Uterus (tissue), 4 donors: ENCODE data around the gene CDC42EP2. TPM values are rescaled to one million over a fixed set of nuclear protein-coding genes. Genes with fewer than 3 reads are reported as not detected.
A peak's percentile ranks its signal among the peaks of the same experiment; 100 is the strongest.

Experiments used
- DNase-seq, 2 donors: peaks; one replicate each; pipeline ENCODE4 v3.0.0-alpha.2; 2019 to 2020
- H3K27ac ChIP-seq, 2 donors: fragments of 200-600 bp; sonication (generic); 1 replicate in 1 of 2; 2 replicates in 1 of 2; pipeline ENCODE4 v1.5.1; 2016 to 2018
- H3K27me3 ChIP-seq, 2 donors: fragments of 200-600 bp; sonication (generic); one replicate each; pipeline ENCODE4 v1.5.1; 2018 to 2019; ENCODE audit warnings: control low read depth in 1 of 2
- H3K36me3 ChIP-seq, 2 donors: fragments of 200-600 bp; sonication (generic); one replicate each; pipeline ENCODE4 v1.5.1; 2019; ENCODE audit warnings: control low read depth in 1 of 2
- H3K4me1 ChIP-seq, 2 donors: fragments of 200-600 bp; sonication (generic); one replicate each; pipeline ENCODE4 v1.5.1; 2018 to 2019; ENCODE audit warnings: control low read depth in 1 of 2
- H3K4me3 ChIP-seq, 2 donors: fragments of 200-600 bp; sonication (generic); 1 replicate in 1 of 2; 2 replicates in 1 of 2; pipeline ENCODE4 v1.5.1; 2018 to 2019; ENCODE audit warnings: mild to moderate bottlenecking in 1 of 2
- H3K9me3 ChIP-seq, 2 donors: fragments of 200-600 bp; sonication (generic); one replicate each; pipeline ENCODE4 v1.5.1; 2019; ENCODE audit warnings: control low read depth in 1 of 2
- POLR2A ChIP-seq, 2 donors: fragments of 450-650 bp; IDR thresholded peaks; one replicate each; pipeline ENCODE4 v1.6.1; 2016; ENCODE audit warnings: antibody characterized with exemption in 2 of 2, mild to moderate bottlenecking in 1 of 2, moderate library complexity in 1 of 2
- intact Hi-C: fragments of 100-400 bp; cut with DNase I; formaldehyde crosslinking; loops from one replicate; pipeline ENCODE4 v1.15.1; 2023; ENCODE audit warnings: low total_unique reads
- total RNA-seq, 4 donors: library from RNA; depleted of rRNA in 3 of 4; stranded (reverse); fragments of >200 nt in 3 of 4; gene quantifications; one replicate each; pipeline versions ENCODE4 v1.1.0 to v1.2.4, GENCODE V29; 2014 to 2023
- TF ChIP-seq, protein P1 (sequence below), 4 experiments: fragments of 200-600 bp in 2 of 4; fragments of 450-650 bp in 2 of 4; sonication (generic) in 2 of 4; IDR thresholded peaks; one replicate each; pipeline ENCODE4 v1.5.1; 2016 to 2019; ENCODE audit warnings: antibody characterized with exemption in 4 of 4, mild to moderate bottlenecking in 2 of 4, moderate library complexity in 1 of 4
- donor health status: DM: yes; HTN: yes; CAD: no.

The CDC42EP2 gene
- total RNA-seq, 4 donors from 2014 or later: 9.7 to 65.3 (median 33.2) TPM

DNA sequence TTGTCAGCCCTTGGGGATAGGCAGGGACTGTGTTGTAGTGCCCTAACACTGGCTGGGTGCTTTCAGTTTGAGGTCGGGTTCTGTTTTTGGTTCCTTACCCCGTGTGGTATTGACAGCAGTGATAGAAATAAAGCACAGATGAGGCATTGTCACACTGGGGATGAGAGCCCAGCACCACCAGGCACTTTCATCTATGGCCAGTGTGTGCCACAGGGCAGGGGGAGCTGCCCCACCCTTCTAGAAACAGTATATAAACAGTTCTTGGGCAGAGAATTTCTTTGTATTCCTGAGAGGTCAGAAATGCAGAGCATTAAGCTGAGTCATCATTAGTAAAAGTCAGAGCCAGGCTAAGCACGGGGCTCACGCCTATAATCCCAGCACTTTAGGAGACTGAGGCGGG lies 23.1 kb upstream of the CDC42EP2 start:
- intact Hi-C loops: no loop called here
- H3K4me1 ChIP-seq: peaks cover 29 to 35% of the 10 kb centered on the region in 2 donors
- H3K27me3 ChIP-seq: no peaks in the 10 kb centered on the region
- H3K27ac ChIP-seq: peak overlapping the region; percentile 91 to 95
- H3K9me3 ChIP-seq: no peaks in the 10 kb centered on the region
- DNase-seq: no peak
- TF ChIP-seq POLR2A (IDR thresholded peaks at IDR 0.05): no peak
- TF ChIP-seq, protein P1, sequence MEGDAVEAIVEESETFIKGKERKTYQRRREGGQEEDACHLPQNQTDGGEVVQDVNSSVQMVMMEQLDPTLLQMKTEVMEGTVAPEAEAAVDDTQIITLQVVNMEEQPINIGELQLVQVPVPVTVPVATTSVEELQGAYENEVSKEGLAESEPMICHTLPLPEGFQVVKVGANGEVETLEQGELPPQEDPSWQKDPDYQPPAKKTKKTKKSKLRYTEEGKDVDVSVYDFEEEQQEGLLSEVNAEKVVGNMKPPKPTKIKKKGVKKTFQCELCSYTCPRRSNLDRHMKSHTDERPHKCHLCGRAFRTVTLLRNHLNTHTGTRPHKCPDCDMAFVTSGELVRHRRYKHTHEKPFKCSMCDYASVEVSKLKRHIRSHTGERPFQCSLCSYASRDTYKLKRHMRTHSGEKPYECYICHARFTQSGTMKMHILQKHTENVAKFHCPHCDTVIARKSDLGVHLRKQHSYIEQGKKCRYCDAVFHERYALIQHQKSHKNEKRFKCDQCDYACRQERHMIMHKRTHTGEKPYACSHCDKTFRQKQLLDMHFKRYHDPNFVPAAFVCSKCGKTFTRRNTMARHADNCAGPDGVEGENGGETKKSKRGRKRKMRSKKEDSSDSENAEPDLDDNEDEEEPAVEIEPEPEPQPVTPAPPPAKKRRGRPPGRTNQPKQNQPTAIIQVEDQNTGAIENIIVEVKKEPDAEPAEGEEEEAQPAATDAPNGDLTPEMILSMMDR (IDR thresholded peaks at IDR 0.05): no peak
- no peaks in the 10 kb centered on the region for H3K36me3 ChIP-seq
- H3K4me3 ChIP-seq: peak overlapping the region in 1 of 2 donors; percentile 24

DNA sequence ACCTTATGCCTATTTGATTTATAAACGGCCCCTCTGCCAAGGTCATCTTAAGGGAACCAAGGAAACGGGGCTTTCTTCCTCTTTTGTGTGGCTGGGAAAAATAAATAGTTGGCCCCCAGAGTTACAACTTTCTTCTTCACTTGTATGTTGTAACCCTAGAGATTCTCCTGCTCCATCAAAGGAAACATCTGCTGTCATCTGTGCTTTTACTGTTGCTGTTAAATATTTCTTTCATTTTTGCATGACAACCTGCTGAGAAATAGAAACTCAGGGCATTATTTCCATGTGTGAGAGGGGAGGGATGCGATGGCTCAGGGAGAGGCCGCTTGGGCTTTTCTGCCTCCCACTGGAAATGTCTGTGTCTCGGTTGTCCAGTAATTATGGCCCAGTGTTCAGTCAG lies 21.8 kb upstream of the CDC42EP2 start:
- Histone ChIP-seq H3K4me3 (no peak overlapping the region), H3K9me3 (no peaks in the 10 kb centered on the region), H3K4me1 (peaks cover 29 to 45% of the 10 kb centered on the region in 2 donors), H3K36me3 (no peaks in the 10 kb centered on the region), H3K27ac (peak overlapping the region; percentile 91 to 95), H3K27me3 (no peaks in the 10 kb centered on the region)
- TF ChIP-seq, protein P1 (IDR thresholded peaks at IDR 0.05): no peak
- TF ChIP-seq POLR2A (IDR thresholded peaks at IDR 0.05): no peak
- no peak for DNase-seq
- intact Hi-C loops: no loop called here

DNA sequence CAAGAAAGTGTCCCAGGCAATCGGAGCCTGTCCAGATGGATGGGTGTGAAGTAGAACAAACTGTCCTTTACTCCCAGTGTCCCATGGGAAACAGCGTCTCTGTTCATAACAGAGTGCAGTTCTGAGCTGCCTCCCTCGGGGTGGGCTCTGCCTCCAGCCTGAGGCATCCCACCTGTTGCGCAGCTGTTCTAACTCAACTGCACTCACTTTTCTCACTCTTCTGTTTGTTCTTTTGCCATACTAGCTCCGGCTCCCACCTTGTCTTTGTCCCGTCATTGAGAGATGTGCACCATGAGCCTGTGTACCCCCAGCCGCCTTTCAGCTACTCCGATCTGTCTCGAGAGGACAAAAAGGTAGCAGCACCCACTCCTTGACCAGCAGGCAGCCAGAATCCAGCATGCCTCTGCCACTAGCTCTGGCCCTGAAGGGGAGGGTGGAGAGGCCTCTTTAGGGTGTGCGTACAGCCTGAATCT lies 20.7 kb upstream of the CDC42EP2 start:
- H3K27me3 ChIP-seq: no peaks in the 10 kb centered on the region
- peaks cover 29 to 50% of the 10 kb centered on the region in 2 donors for H3K4me1 ChIP-seq
- no peak overlapping the region for H3K4me3 ChIP-seq
- no peaks in the 10 kb centered on the region for H3K9me3 ChIP-seq
- DNase-seq: peak; percentile 62 to 73
- H3K36me3 ChIP-seq: no peaks in the 10 kb centered on the region
- intact Hi-C loops: no loop called here
- peak overlapping the region; percentile 91 to 95 for H3K27ac ChIP-seq
- no peak for TF ChIP-seq POLR2A (IDR thresholded peaks at IDR 0.05)
- TF ChIP-seq, protein P1 (IDR thresholded peaks at IDR 0.05): no peak

DNA sequence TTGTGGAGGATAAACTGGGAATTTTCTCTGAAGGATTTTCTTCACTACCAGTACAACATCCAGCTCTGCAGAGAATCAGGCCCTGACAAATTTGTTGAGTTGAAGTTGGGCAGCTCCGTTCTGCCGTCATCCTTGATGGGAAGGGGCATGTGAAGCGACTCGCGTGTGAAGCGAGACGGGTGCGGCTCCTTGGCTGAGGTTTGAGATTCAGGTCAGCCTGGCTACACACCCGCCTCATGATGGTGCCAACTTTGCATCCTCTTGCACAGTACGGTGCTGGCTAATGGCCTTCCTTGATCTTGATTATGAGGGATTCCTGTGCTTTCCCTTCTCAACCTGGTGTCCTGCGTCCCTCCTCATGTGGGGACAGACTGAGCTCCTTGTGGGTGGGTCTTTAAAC lies 19.7 kb upstream of the CDC42EP2 start:
- Histone ChIP-seq H3K4me1 (peaks cover 29 to 56% of the 10 kb centered on the region in 2 donors), H3K9me3 (no peaks in the 10 kb centered on the region), H3K36me3 (no peaks in the 10 kb centered on the region), H3K27me3 (no peaks in the 10 kb centered on the region), H3K4me3 (no peak overlapping the region), H3K27ac (peak overlapping the region; percentile 91 to 95)
- no peak for TF ChIP-seq POLR2A (IDR thresholded peaks at IDR 0.05)
- TF ChIP-seq, protein P1 (IDR thresholded peaks at IDR 0.05): no peak
- intact Hi-C loops: no loop called here
- no peak for DNase-seq

DNA sequence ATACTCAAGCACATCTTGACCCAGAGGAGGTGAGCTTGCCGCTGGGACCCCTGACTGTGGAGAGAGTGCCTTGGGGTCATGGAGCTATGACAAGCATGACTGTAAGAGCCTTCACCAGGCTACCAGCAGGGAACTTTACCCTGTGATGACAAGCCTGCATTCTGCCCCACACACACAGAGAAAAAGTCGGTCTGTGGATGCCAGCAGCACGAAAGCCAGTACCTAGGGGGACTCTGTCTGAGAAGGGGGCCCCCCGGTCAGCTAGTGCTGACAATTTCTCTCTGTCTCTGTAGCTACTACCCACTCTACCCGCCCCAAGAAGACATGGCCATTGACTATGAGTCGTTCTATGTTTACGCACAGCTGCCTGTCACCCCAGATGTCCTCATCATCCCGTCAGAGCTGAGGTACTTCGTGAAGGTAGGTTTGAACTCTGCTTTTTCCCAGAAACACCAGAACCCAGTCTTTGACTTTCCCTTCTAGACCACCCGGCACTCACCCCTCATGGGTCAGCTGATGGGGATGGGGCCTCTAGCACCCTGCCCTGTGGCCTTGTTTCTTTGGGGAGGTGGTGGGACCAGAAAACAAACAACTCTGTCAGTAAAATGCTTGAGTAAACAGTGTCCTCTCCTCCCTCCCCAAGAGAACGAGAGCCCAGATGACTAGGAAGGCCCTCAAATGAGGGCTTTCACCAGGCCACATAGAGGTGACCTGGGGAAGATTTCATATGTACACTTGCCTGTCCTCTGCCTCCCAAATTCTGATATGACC lies 18.9 kb upstream of the CDC42EP2 start:
- peak overlapping the region; percentile 91 to 95 for H3K27ac ChIP-seq
- TF ChIP-seq POLR2A (IDR thresholded peaks at IDR 0.05): no peak
- TF ChIP-seq, protein P1 (IDR thresholded peaks at IDR 0.05): no peak
- peaks cover 29 to 52% of the 10 kb centered on the region in 2 donors for H3K4me1 ChIP-seq
- H3K4me3 ChIP-seq: no peak overlapping the region
- no peak for DNase-seq
- no peaks in the 10 kb centered on the region for H3K9me3 ChIP-seq
- H3K27me3 ChIP-seq: no peaks in the 10 kb centered on the region
- no peaks in the 10 kb centered on the region for H3K36me3 ChIP-seq
- intact Hi-C loops: no loop called here
